ENCODE data around the gene YY1. TPM values are rescaled to one million over a fixed set of nuclear protein-coding genes. Genes with fewer than 3 reads are reported as not detected.

YY1 gene
- total RNA-seq, 1 donor from 2014 or later, result 72.0 TPM

DNA sequence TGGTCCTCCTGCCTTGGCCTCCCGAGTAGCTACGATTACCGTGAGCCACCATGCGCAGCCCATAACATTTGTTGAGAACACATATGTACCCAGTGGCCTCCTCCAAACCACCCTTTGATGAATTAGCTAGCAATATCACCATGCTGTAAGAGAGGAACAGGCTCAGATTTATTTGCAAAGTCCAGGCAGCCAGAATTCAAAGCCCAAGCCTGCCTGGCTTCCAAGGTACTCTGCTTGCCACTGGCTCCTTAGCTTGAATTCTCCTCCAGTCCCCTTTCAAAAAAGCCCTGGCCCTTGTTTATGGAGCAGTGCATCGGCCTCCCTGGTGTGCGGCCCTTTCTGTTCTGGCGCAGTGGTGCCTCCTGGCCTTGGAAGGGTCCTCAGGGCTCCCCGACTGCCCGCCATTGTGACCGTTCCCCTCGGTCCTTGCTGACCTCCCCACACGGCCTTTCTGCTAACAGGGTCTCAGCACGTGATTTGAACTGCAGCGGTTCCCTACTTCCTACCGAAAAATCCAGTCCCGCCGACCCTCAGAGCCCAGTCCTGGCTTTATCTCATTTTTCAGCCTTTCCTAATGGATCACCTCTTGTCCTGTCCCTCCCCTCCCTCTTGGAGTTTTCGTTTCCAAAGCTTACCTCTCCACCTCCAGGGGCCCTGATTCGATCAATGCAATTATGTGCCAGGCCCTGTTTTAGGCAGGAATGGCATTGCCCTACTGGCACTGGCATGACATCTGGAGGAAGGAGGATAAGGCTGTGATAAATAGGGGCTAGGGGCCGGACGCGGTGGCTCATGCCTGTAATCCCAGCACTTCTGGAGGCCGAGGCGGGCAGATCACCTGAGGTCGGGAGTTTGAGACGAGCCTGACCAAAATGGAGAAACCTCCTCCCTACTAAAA lies 45.3 kb downstream of the YY1 start:
- Mint-ChIP-seq H3K36me3 (ENCODE audit: low read depth) (peaks cover 4% of the 10 kb centered on the region), H3K27ac (ENCODE audit: unreplicated experiment) (peak overlapping the region; percentile 91), H3K4me3 (peak overlapping the region; percentile 80), H3K9me3 (no peaks in the 10 kb centered on the region), H3K27me3 (ENCODE audit: low read depth) (peaks cover 12% of the 10 kb centered on the region), H3K4me1 (peaks cover 31% of the 10 kb centered on the region)
- TF ChIP-seq, protein P1, sequence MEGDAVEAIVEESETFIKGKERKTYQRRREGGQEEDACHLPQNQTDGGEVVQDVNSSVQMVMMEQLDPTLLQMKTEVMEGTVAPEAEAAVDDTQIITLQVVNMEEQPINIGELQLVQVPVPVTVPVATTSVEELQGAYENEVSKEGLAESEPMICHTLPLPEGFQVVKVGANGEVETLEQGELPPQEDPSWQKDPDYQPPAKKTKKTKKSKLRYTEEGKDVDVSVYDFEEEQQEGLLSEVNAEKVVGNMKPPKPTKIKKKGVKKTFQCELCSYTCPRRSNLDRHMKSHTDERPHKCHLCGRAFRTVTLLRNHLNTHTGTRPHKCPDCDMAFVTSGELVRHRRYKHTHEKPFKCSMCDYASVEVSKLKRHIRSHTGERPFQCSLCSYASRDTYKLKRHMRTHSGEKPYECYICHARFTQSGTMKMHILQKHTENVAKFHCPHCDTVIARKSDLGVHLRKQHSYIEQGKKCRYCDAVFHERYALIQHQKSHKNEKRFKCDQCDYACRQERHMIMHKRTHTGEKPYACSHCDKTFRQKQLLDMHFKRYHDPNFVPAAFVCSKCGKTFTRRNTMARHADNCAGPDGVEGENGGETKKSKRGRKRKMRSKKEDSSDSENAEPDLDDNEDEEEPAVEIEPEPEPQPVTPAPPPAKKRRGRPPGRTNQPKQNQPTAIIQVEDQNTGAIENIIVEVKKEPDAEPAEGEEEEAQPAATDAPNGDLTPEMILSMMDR (conservative IDR thresholded peaks at IDR 0.05), result no peak
- no peak for DNase-seq (ENCODE audit: low read depth, low spot score)

DNA sequence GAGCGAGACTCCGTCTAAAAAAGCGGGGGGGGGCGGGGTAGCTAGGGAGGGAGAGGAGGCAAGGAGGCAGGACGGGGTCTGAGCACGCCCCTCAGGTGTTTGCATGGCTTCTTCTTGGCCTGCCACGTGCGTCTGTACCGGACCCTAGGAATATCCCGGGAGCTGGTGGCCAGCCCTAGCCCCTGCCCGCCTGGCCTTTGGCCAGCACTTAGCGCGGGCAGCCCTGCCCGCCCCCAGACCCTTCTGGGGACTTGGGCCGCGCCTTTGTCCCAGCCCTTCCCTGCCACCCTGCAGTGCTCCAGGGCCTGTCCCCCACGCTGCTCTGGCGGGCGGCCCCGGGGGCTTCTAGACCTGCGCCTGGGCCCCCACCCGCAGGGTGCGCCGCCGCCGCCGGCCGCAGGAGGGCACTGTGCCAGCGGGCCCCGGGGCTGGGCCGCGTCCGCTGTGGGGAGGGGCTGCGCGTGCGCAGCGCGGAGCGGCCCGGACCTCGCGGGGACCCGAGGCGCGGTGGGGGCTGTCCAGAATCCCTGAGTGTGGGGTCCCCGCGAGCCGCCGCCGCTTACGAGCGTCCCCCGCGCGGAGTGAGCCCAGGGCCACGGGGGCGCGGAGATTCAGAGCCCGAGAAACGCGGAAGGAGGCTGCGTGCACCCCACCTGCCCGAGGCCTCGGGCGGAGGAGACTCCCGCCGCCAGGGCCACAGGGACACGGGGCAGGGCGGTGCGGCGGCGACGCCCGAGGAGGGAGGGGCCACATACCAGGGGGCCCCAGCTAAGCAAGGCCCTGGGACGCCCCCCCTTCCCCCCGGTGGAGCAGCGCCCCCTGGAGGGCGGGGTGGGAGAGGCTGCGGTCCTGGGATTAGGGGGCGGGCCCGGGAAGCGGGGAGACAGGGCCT lies 46.3 kb downstream of the YY1 start:
- TF ChIP-seq, protein P1 (conservative IDR thresholded peaks at IDR 0.05), result peak; percentile 76
- Mint-ChIP-seq H3K27me3 (ENCODE audit: low read depth) (peaks cover 12% of the 10 kb centered on the region), H3K36me3 (ENCODE audit: low read depth) (peaks cover 4% of the 10 kb centered on the region), H3K4me3 (peak overlapping the region; percentile 80), H3K27ac (ENCODE audit: unreplicated experiment) (no peak overlapping the region), H3K4me1 (peaks cover 36% of the 10 kb centered on the region), H3K9me3 (no peaks in the 10 kb centered on the region)
- DNase-seq (ENCODE audit: low read depth, low spot score), result peak; percentile 74

DNA sequence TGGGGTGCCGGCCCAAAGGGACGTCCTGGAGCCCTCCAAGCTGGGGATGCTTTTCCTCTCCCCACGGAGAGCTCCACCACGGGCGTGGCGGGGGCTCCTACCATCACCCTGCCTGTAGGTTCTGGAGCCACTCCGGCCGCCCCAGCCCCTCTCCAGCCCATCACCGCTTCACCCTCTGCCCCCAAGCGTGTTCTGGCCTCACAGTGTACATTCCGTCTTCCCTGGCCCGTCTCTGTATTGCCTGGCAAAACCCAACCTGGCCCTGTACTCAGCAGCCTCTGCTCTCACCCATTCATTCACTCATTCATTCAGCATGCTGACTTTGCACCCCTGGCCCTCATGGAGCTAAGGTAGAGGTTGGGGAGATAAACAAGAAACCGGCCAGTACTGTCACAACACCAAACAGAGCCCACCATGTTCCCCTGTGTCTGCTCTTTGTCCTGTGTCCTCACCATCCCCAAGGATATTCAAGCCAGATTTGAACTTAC lies 47.0 kb downstream of the YY1 start:
- peaks cover 4% of the 10 kb centered on the region for H3K36me3 Mint-ChIP-seq (ENCODE audit: low read depth)
- H3K27me3 Mint-ChIP-seq (ENCODE audit: low read depth), result peaks cover 12% of the 10 kb centered on the region
- no peaks in the 10 kb centered on the region for H3K9me3 Mint-ChIP-seq
- H3K4me3 Mint-ChIP-seq, result peak overlapping the region; percentile 86
- peaks cover 42% of the 10 kb centered on the region for H3K4me1 Mint-ChIP-seq
- H3K27ac Mint-ChIP-seq (ENCODE audit: unreplicated experiment), result peak overlapping the region; percentile 86
- no peak for DNase-seq (ENCODE audit: low read depth, low spot score)
- TF ChIP-seq, protein P1 (conservative IDR thresholded peaks at IDR 0.05), result no peak

DNA sequence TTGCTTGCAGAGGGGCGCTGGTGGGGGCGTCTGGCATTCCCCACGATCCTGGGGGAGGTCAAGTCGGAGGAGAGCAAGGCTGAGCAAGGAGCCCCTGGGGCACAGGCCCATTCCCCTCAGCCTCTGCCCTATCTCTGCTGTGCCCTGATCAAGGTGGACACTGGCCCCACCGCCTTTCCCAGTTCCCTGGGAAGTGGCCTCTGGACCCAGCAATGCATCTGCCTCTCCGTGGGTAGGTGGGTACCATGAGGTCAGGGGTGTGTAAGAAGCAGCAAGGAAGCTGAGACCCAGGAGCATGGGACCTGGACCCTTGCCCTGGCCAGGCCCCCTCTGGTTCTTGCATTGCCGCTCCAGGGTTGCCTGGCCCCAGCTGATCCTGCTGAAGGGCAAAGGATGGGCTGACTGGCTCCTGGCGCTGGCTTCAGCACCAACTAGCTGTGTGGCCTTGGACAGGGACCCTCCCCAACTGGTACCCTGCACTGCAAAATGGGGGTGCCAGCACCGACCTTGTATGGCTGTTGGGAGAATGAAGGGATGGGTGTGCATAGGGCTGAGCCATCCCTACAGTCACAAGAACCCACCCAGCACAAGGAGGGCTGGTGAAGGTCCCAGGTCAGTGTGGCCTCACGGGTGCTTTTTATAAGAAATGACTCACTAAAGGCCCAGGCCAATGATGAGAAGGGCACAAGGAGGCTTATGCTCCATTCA lies 47.7 kb downstream of the YY1 start:
- H3K27ac Mint-ChIP-seq (ENCODE audit: unreplicated experiment), result no peak overlapping the region
- H3K9me3 Mint-ChIP-seq, result no peaks in the 10 kb centered on the region
- peak overlapping the region; percentile 74 for H3K4me3 Mint-ChIP-seq
- peaks cover 4% of the 10 kb centered on the region for H3K36me3 Mint-ChIP-seq (ENCODE audit: low read depth)
- DNase-seq (ENCODE audit: low read depth, low spot score), result no peak
- peaks cover 48% of the 10 kb centered on the region for H3K4me1 Mint-ChIP-seq
- peaks cover 12% of the 10 kb centered on the region for H3K27me3 Mint-ChIP-seq (ENCODE audit: low read depth)
- TF ChIP-seq, protein P1 (conservative IDR thresholded peaks at IDR 0.05), result no peak
